GM12891 (cell line): ENCODE data around the gene PMM1.

Source experiments
- POLR2A ChIP-seq: IDR thresholded peaks from 2 replicates; pipeline ENCODE4 v1.6.1; 2011; ENCODE audit warnings: low read depth, low read length, control low read depth
- POLR2AphosphoS5 ChIP-seq: IDR thresholded peaks from 2 replicates; pipeline ENCODE4 v1.6.1; 2011; ENCODE audit warnings: low read depth, low read length, control low read depth
- POU2F2 ChIP-seq: IDR thresholded peaks from 2 replicates; pipeline ENCODE4 v1.6.1; 2011; ENCODE audit warnings: low read depth, mild to moderate bottlenecking, control low read depth, low read length, moderate library complexity
- SPI1 ChIP-seq: IDR thresholded peaks from 2 replicates; pipeline ENCODE4 v1.6.1; 2011; ENCODE audit warnings: low read depth, low read length, control low read depth
- TAF1 ChIP-seq: IDR thresholded peaks from 2 replicates; pipeline ENCODE4 v1.6.1; 2011; ENCODE audit warnings: low read depth, low read length, control low read depth

- TF ChIP-seq SPI1 (no peak), POLR2AphosphoS5 (peak; percentile 1; the same call in 1 of the 2 replicates), POLR2A (0 out of 2 replicates have a peak, but pooled peaks have one; percentile 26), TAF1 (no peak), POU2F2 (no peak)
Measured at GRCh38 chr22:41619979-41620588, 30.4 kb upstream of the PMM1 start.
